Spleen (tissue), 7 donors: ENCODE data around the gene WAPL.

Experiments
- CTCF ChIP-seq, 11 experiments: fragments of 200-600 bp in 7 of 11; fragments of 450-650 bp in 4 of 11; sonication (generic) in 4 of 11; IDR thresholded peaks in 8 of 11; conservative IDR thresholded peaks in 3 of 11; 1 replicate in 7 of 11; 2 replicates in 4 of 11; pipeline versions ENCODE4 v1.4.0 to v1.8.0; 2016 to 2021; ENCODE audit warnings: antibody characterized with exemption in 11 of 11, inconsistent platforms in 4 of 11, mild to moderate bottlenecking in 1 of 11
- POLR2AphosphoS5 ChIP-seq, 3 donors: sonication (generic); formaldehyde crosslinking; IDR thresholded peaks; one replicate each; pipeline ENCODE4 v1.5.1; 2017; ENCODE audit warnings: antibody characterized with exemption in 3 of 3
- donor health status: DM: no; HTN: no; CAD: no; lungs with moderate emphysema.
- donor health status: DM: no; HTN: no; CAD: no.
- donor health status: DM: no; HTN: no; CAD: no.

DNA sequence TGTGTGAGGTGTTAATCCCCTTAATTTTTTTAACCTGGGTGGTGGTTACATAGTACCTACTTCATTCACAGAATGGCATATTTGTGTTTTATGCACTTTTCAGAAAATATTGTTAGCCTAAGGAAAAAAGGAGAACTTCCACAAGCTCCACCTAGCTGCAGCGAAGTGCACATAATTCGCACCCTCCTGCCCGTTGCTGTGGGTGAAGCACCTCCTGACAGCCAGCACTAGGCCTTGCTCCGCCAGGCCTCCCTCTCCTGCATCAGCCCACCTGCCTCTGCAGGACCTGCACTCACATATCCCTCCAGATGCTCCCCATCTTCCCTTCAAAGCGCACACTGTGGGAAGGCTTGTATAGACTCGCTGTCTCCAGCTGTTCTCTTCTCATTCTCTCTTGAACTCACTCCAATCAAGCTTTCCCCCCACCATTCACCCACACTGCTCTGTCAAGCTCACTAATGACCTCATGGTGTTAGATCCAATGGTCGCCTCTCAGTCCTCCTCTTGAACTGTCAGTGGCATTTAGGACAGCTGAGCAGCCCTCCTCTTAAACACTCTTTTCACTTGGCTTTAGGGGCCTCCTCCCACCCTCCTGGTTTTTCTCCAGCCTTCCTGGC is 134.3 kb downstream of the WAPL start:
- TF ChIP-seq CTCF (IDR thresholded peaks at IDR 0.05 in 8 of 11, conservative IDR thresholded peaks at IDR 0.05 in 3 of 11) (no peak), POLR2AphosphoS5 (IDR thresholded peaks at IDR 0.05) (no peak)
